CD14-positive monocyte (primary cell): ENCODE measurements around the gene GIT2. TPM values are rescaled to one million over a fixed set of nuclear protein-coding genes. Genes with fewer than 3 reads are reported as not detected.
A peak's percentile ranks its signal among the peaks of the same experiment; 100 is the strongest.

Experiments
- DNase-seq, 3 donors: peaks; one replicate each; pipeline ENCODE4 v3.0.0-alpha.2; 2011 to 2022
- H2AFZ ChIP-seq: 2 replicates; pipeline ENCODE4 v1.6.0; 2012; ENCODE audit warnings: mild to moderate bottlenecking, low read depth, low read length, inconsistent platforms; ENCODE audit not compliant: insufficient read depth, poor library complexity, severe bottlenecking
- H3K27ac ChIP-seq, 2 donors: 1 replicate in 1 of 2; 2 replicates in 1 of 2; pipeline ENCODE4 v1.5.1; 2012 to 2013; ENCODE audit warnings: low read length in 2 of 2, control low read depth in 1 of 2, inconsistent platforms in 1 of 2, low read depth in 1 of 2, mild to moderate bottlenecking in 1 of 2
- H3K27me3 ChIP-seq, 2 donors: one replicate each; pipeline versions ENCODE4 v1.6.0 to v1.6.1; 2011 to 2013; ENCODE audit warnings: low read length in 2 of 2; ENCODE audit not compliant: control insufficient read depth in 2 of 2, insufficient read depth in 2 of 2
- H3K36me3 ChIP-seq, 2 donors: replicated peaks in 1 of 2; 1 replicate in 1 of 2; 2 replicates in 1 of 2; pipeline versions ENCODE4 v1.5.1 to v1.6.1; 2012 to 2013; ENCODE audit warnings: low read length in 2 of 2, control low read depth in 1 of 2, inconsistent platforms in 1 of 2, mild to moderate bottlenecking in 1 of 2; ENCODE audit not compliant: insufficient read depth in 2 of 2, control insufficient read depth in 1 of 2
- H3K4me1 ChIP-seq, 2 donors: 1 replicate in 1 of 2; 2 replicates in 1 of 2; pipeline versions ENCODE4 v1.5.1 to v1.6.1; 2012 to 2013; ENCODE audit warnings: low read length in 2 of 2, control low read depth in 1 of 2, inconsistent platforms in 1 of 2, mild to moderate bottlenecking in 1 of 2, moderate library complexity in 1 of 2; ENCODE audit not compliant: insufficient read depth in 2 of 2, control insufficient read depth in 1 of 2
- H3K4me2 ChIP-seq: replicated peaks from 2 replicates; pipeline ENCODE3; 2012; ENCODE audit warnings: low read length, moderate library complexity, mild to moderate bottlenecking; ENCODE audit not compliant: poor library complexity, severe bottlenecking; ENCODE audit errors: extremely low read depth
- H3K4me3 ChIP-seq, 3 experiments: fragments of 200-600 bp in 1 of 3; sonication (generic) in 1 of 3; replicated peaks in 1 of 3; 1 replicate in 2 of 3; 2 replicates in 1 of 3; pipeline ENCODE4 v1.5.1; 2011 to 2013; ENCODE audit warnings: low read length in 3 of 3, mild to moderate bottlenecking in 3 of 3, control low read depth in 2 of 3, low read depth in 2 of 3, inconsistent platforms in 1 of 3, moderate library complexity in 1 of 3
- H3K79me2 ChIP-seq: 2 replicates; pipeline ENCODE4 v1.6.0; 2012; ENCODE audit warnings: mild to moderate bottlenecking, control low read depth, inconsistent platforms, low read length, moderate library complexity; ENCODE audit not compliant: insufficient read depth
- H3K9ac ChIP-seq: 2 replicates; pipeline ENCODE4 v1.6.0; 2017; ENCODE audit warnings: low read length, mild to moderate bottlenecking; ENCODE audit not compliant: insufficient read depth, poor library complexity, severe bottlenecking
- H3K9me3 ChIP-seq, 2 donors: replicated peaks in 1 of 2; 1 replicate in 1 of 2; 2 replicates in 1 of 2; pipeline versions ENCODE4 v1.5.1 to v1.6.1; 2012 to 2013; ENCODE audit warnings: low read length in 2 of 2, control low read depth in 1 of 2; ENCODE audit not compliant: control insufficient read depth in 1 of 2, insufficient read depth in 1 of 2
- H4K20me1 ChIP-seq: 2 replicates; pipeline ENCODE4 v1.6.0; 2012; ENCODE audit warnings: mild to moderate bottlenecking, low read length, control low read depth, moderate library complexity; ENCODE audit not compliant: insufficient read depth
- H3K27ac Mint-ChIP-seq, 7 donors: one replicate each; pipeline ENCODE4 v1.8.0; 2020; ENCODE audit warnings: mild to moderate bottlenecking in 7 of 7, mixed read lengths in 7 of 7, moderate library complexity in 6 of 7, inconsistent platforms in 2 of 7
- H3K27me3 Mint-ChIP-seq, 3 donors: one replicate each; pipeline ENCODE4 v1.8.0; 2021 to 2022; ENCODE audit warnings: low read depth in 3 of 3, mild to moderate bottlenecking in 3 of 3, mixed read lengths in 3 of 3, moderate library complexity in 3 of 3, inconsistent platforms in 1 of 3
- H3K36me3 Mint-ChIP-seq, 2 donors: one replicate each; pipeline ENCODE4 v1.8.0; 2020; ENCODE audit warnings: mixed read lengths in 2 of 2, inconsistent platforms in 1 of 2, mild to moderate bottlenecking in 1 of 2
- H3K4me1 Mint-ChIP-seq: one replicate; pipeline ENCODE4 v1.8.0; 2020; ENCODE audit warnings: mild to moderate bottlenecking, mixed read lengths
- H3K4me3 Mint-ChIP-seq, 2 donors: one replicate each; pipeline ENCODE4 v1.8.0; 2020; ENCODE audit warnings: mild to moderate bottlenecking in 2 of 2, mixed read lengths in 2 of 2, moderate library complexity in 1 of 2
- H3K9me3 Mint-ChIP-seq, 7 donors: one replicate each; pipeline ENCODE4 v1.8.0; 2020 to 2022; ENCODE audit warnings: mixed read lengths in 7 of 7, mild to moderate bottlenecking in 6 of 7, moderate library complexity in 6 of 7, inconsistent platforms in 2 of 7
- CTCF ChIP-seq: fragments of 200-600 bp; IDR thresholded peaks from one replicate; pipeline ENCODE4 v1.8.0; 2022; ENCODE audit warnings: antibody characterized with exemption, mild to moderate bottlenecking
- WGBS: methylation state at CpG from one replicate; pipeline ENCODE4 v1.1.5; 2013; ENCODE audit warnings: missing lambda C conversion rate; ENCODE audit not compliant: insufficient coverage; 5-methylcytosine and 5-hydroxymethylcytosine counted together
- intact Hi-C, 2 donors: fragments of 100-400 bp; cut with micrococcal nuclease; formaldehyde crosslinking; loops; one replicate each; pipeline versions ENCODE4 v1.15.0 to v1.15.1; 2023
- polyA plus RNA-seq, 3 donors: library from polyadenylated mRNA; depleted of rRNA in 1 of 3; unstranded in 2 of 3; stranded (reverse) in 1 of 3; fragments of 300-500 nt in 2 of 3; fragments of >200 nt in 1 of 3; fragmentation: Illumina TruSeq in 2 of 3; gene quantifications; 1 replicate in 2 of 3; 2 replicates in 1 of 3; pipeline ENCODE4 v1.2.3, GENCODE V29; 2012 to 2021

The GIT2 gene
- polyA plus RNA-seq, 3 donors, result 75.8 to 139 (median 98.8) TPM

DNA sequence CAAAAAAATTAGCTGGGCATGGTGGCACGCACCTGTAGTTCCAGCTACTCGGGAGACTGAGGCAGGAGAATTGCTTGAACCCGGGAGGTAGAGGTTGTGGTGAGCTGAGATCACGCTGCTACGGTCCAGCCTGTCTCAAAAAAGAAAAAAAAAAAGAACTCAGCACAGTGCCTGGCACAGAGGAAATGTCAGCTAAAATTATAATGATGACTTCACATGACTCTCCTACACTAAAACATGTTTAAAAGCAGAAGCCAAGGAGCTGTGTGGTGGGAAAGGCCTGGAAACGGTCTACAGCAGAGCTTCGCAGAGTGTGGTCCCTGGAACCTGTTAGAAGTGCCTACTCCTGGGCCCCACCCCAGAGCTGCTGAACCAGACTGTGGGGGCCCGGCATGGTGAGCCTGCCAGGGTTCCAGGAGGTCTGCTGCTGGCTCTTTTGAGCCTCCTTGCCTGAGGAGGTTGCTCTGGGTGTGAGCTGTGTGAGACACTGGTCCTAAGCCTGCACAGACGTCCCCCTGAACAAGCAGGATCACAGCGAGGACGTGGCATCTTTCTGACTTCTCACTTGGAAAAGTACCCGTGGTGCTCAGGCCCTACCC, 68.0 kb downstream of the GIT2 start:
- no peaks in the 10 kb centered on the region for H3K27me3 ChIP-seq
- TF ChIP-seq CTCF, result no peak
- H3K4me2 ChIP-seq, result no peak overlapping the region
- no peak overlapping the region for H3K9ac ChIP-seq
- H3K4me3 Mint-ChIP-seq, result no peak overlapping the region
- H3K79me2 ChIP-seq, result no peaks in the 10 kb centered on the region
- H3K4me1 ChIP-seq, result no peaks in the 10 kb centered on the region
- no peaks in the 10 kb centered on the region for H3K4me1 Mint-ChIP-seq
- H3K27ac Mint-ChIP-seq, result peak overlapping the region in 4 of 7 donors; percentile 18 to 36 (median 26)
- no peaks in the 10 kb centered on the region for H3K27me3 Mint-ChIP-seq
- H3K27ac ChIP-seq, result peak overlapping the region in 1 of 2 donors; percentile 15
- peaks cover 14% of the 10 kb centered on the region for H4K20me1 ChIP-seq
- H3K9me3 ChIP-seq, result no peaks in the 10 kb centered on the region
- WGBS, result 95% methylated on average over 7 of the region's 12 CpGs
- H3K36me3 ChIP-seq, result peaks cover 73 to 95% of the 10 kb centered on the region in 2 donors
- no peak overlapping the region for H2AFZ ChIP-seq
- H3K4me3 ChIP-seq, result no peak overlapping the region
- no peaks in the 10 kb centered on the region for H3K9me3 Mint-ChIP-seq
- intact Hi-C loops, result loop anchor here in 1 of 2 donors (5.0 kb wide), 1 partner anchor 76 kb away; no protein-coding TSS in a partner anchor
- no peak for DNase-seq
- peaks cover 63 to 93% of the 10 kb centered on the region in 2 donors for H3K36me3 Mint-ChIP-seq

DNA sequence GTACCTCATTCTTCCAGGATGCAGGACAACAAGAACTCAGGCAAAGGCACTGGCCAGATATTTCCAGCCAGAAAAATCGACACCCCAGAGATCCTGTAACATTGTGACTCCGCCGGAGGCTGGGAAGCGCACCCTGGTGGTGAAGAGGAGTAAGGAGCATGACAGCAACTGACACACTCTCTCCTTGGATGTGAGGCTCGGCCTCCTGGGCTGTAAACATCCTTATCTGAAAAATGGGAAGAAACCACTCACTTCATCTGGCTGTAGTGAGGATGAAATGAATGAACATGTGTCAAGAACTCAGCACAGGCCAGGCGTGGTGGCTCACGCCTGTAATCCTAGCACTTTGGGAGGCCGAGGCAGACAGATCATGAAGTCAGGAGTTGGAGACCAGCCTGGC, 68.5 kb downstream of the GIT2 start:
- H3K9me3 Mint-ChIP-seq, result no peaks in the 10 kb centered on the region
- H3K27ac Mint-ChIP-seq, result peak overlapping the region in 2 of 7 donors; percentile 59 to 62

More for the DNA sequence above, 68.5 kb downstream of the GIT2 start:
- no peak overlapping the region for H2AFZ ChIP-seq
- H4K20me1 ChIP-seq, result peaks cover 14% of the 10 kb centered on the region
- H3K4me2 ChIP-seq, result no peak overlapping the region
- no peaks in the 10 kb centered on the region for H3K4me1 ChIP-seq
- H3K9me3 ChIP-seq, result no peaks in the 10 kb centered on the region
- Mint-ChIP-seq H3K4me3 (no peak overlapping the region), H3K36me3 (peaks cover 59 to 91% of the 10 kb centered on the region in 2 donors), H3K27me3 (no peaks in the 10 kb centered on the region), H3K4me1 (no peaks in the 10 kb centered on the region)
- no peak overlapping the region for H3K27ac ChIP-seq
- intact Hi-C loops, result loop anchor here (2.0 to 5.0 kb wide), 2 partner anchors 73 to 75 kb away; no protein-coding TSS in a partner anchor
- H3K4me3 ChIP-seq, result no peak overlapping the region
- no peaks in the 10 kb centered on the region for H3K79me2 ChIP-seq
- peak; percentile 67 for TF ChIP-seq CTCF
- peak; percentile 25 to 42 (median 36) for DNase-seq
- no peaks in the 10 kb centered on the region for H3K27me3 ChIP-seq
- peaks cover 72 to 95% of the 10 kb centered on the region in 2 donors for H3K36me3 ChIP-seq
- 96% methylated on average over 4 of the region's 8 CpGs for WGBS
- H3K9ac ChIP-seq, result no peak overlapping the region
